Mucosa of descending colon (tissue), 3 donors: ENCODE measurements around the gene POLR2C. TPM values are rescaled to one million over a fixed set of nuclear protein-coding genes. Genes with fewer than 3 reads are reported as not detected.

ENCODE experiments used
- ATAC-seq: fragments of 200-7000 bp; cut with Tn5 transposase; one replicate; pipeline ENCODE4 v1.9.1; 2020; ENCODE audit warnings: mild to moderate bottlenecking, moderate library complexity
- DNase-seq, 3 donors: peaks; one replicate each; pipeline ENCODE4 v3.0.0-alpha.2; 2020
- H3K36me3 ChIP-seq: fragments of 200-600 bp; one replicate; pipeline ENCODE4 v1.8.0; 2021; ENCODE audit warnings: low read depth, mild to moderate bottlenecking
- H3K4me1 ChIP-seq: fragments of 200-600 bp; one replicate; pipeline ENCODE4 v1.8.0; 2021; ENCODE audit warnings: low read depth, mild to moderate bottlenecking
- H3K4me3 ChIP-seq: fragments of 200-600 bp; one replicate; pipeline ENCODE4 v1.8.0; 2021; ENCODE audit warnings: mild to moderate bottlenecking
- H3K9me3 ChIP-seq: fragments of 200-600 bp; one replicate; pipeline ENCODE4 v1.8.0; 2021; ENCODE audit warnings: mild to moderate bottlenecking
- CTCF ChIP-seq: fragments of 200-600 bp; IDR thresholded peaks from one replicate; pipeline ENCODE4 v1.8.0; 2022; ENCODE audit warnings: antibody characterized with exemption, mild to moderate bottlenecking
- intact Hi-C, 2 donors: fragments of 100-400 bp; cut with DNase I in 1 of 2; cut with micrococcal nuclease in 1 of 2; formaldehyde crosslinking; loops; one replicate each; pipeline versions ENCODE4 v1.11.0 to v1.11.1; 2022; cut with DNase I, micrococcal nuclease
- total RNA-seq, 3 donors: library from RNA; stranded (reverse); fragmentation: NEBNext Ultra II Directional in 2 of 3; extraction: Animal tissue kit (Norgen Biotek cat#: 25700) in 2 of 3; gene quantifications; one replicate each; pipeline versions ENCODE4 v1.2.1 to v1.2.4, GENCODE V29; 2021 to 2023
- donor health status: DM: no; HTN: no; CAD: no; lungs with moderate emphysema.
- donor health status: DM: no; HTN: no; CAD: no.
- donor health status: DM: no; HTN: yes; CAD: no.

POLR2C gene
- total RNA-seq, 3 donors from 2014 or later = 50.0 to 51.3 (median 51.0) TPM

GRCh38 chr16:57514791-57515600 is 52.5 kb downstream of the POLR2C start:
- DNase-seq = peak in 1 of 3 donors; percentile 43
- Histone ChIP-seq H3K36me3 (no peaks in the 10 kb centered on the region), H3K4me1 (no peaks in the 10 kb centered on the region), H3K9me3 (no peaks in the 10 kb centered on the region), H3K4me3 (no peak overlapping the region)
- TF ChIP-seq CTCF = no peak
- no peak for ATAC-seq
- intact Hi-C loops = no loop called here

GRCh38 chr16:57516176-57516725 is 53.8 kb downstream of the POLR2C start:
- DNase-seq = no peak
- intact Hi-C loops = no loop called here

GRCh38 chr16:57516773-57517172 is 54.3 kb downstream of the POLR2C start:
- Histone ChIP-seq H3K4me1 (no peaks in the 10 kb centered on the region), H3K9me3 (no peaks in the 10 kb centered on the region), H3K36me3 (no peaks in the 10 kb centered on the region), H3K4me3 (no peak overlapping the region)
- ATAC-seq (no peak), DNase-seq (no peak)
- no peak for TF ChIP-seq CTCF
- intact Hi-C loops = no loop called here

More at GRCh38 chr16:57516176-57516725, 53.8 kb downstream of the POLR2C start:
- ATAC-seq = no peak
- H3K9me3 ChIP-seq = no peaks in the 10 kb centered on the region
- H3K4me1 ChIP-seq = no peaks in the 10 kb centered on the region
- TF ChIP-seq CTCF = no peak
- no peak overlapping the region for H3K4me3 ChIP-seq
- no peaks in the 10 kb centered on the region for H3K36me3 ChIP-seq

- ATAC-seq (no peak), DNase-seq (no peak)
- no peaks in the 10 kb centered on the region for H3K36me3 ChIP-seq
- TF ChIP-seq CTCF = no peak
- no peak overlapping the region for H3K4me3 ChIP-seq
- no peaks in the 10 kb centered on the region for H3K9me3 ChIP-seq
- intact Hi-C loops = loop anchor here in 1 of 2 donors (2.0 kb wide), 1 partner anchor 99 kb away; no protein-coding TSS in a partner anchor
- H3K4me1 ChIP-seq = no peaks in the 10 kb centered on the region
These were observed 55.2 kb downstream of the POLR2C start for GRCh38 chr16:57517397-57518367.

GRCh38 chr16:57518520-57518919 is 56.0 kb downstream of the POLR2C start:
- Histone ChIP-seq H3K4me3 (no peak overlapping the region), H3K4me1 (no peaks in the 10 kb centered on the region), H3K9me3 (no peaks in the 10 kb centered on the region), H3K36me3 (no peaks in the 10 kb centered on the region)
- TF ChIP-seq CTCF = no peak
- ATAC-seq (no peak), DNase-seq (no peak)
- intact Hi-C loops = loop anchor here in 1 of 2 donors (2.0 kb wide), 1 partner anchor 100 kb away; no protein-coding TSS in a partner anchor
